Fibroblast of the aortic adventitia (primary cell): ENCODE results near the gene STAP1. TPM values are rescaled to one million over a fixed set of nuclear protein-coding genes. Genes with fewer than 3 reads are reported as not detected.
"Not testable (repeated sequence)": the region's sequence is repeated elsewhere in the genome, so short reads cannot be mapped to it uniquely, and the experiment has no call there.

Experiments used
- DNase-seq: peaks from one replicate; pipeline ENCODE4 v3.0.0-alpha.2; 2010; ENCODE audit warnings: low read depth
- H3K4me3 ChIP-seq: 2 replicates; pipeline ENCODE4 v1.5.1; 2011; ENCODE audit warnings: low read depth, mild to moderate bottlenecking, control low read depth, low read length, moderate library complexity
- total RNA-seq: library from RNA; depleted of rRNA; stranded (reverse); fragments of >200 nt; gene quantifications from 2 replicates; pipeline ENCODE4 v1.2.3, GENCODE V29; 2012; ENCODE audit warnings: low replicate concordance
- TF ChIP-seq, protein P1 (sequence below): IDR thresholded peaks from 2 replicates; pipeline ENCODE4 v1.5.1; 2011; ENCODE audit warnings: mild to moderate bottlenecking, low read length, control low read depth, inconsistent platforms; ENCODE audit not compliant: insufficient read depth

The STAP1 gene
- total RNA-seq, 1 donor: not detected

- no peak for DNase-seq
- TF ChIP-seq, protein P1, sequence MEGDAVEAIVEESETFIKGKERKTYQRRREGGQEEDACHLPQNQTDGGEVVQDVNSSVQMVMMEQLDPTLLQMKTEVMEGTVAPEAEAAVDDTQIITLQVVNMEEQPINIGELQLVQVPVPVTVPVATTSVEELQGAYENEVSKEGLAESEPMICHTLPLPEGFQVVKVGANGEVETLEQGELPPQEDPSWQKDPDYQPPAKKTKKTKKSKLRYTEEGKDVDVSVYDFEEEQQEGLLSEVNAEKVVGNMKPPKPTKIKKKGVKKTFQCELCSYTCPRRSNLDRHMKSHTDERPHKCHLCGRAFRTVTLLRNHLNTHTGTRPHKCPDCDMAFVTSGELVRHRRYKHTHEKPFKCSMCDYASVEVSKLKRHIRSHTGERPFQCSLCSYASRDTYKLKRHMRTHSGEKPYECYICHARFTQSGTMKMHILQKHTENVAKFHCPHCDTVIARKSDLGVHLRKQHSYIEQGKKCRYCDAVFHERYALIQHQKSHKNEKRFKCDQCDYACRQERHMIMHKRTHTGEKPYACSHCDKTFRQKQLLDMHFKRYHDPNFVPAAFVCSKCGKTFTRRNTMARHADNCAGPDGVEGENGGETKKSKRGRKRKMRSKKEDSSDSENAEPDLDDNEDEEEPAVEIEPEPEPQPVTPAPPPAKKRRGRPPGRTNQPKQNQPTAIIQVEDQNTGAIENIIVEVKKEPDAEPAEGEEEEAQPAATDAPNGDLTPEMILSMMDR: no peak
Measured at GRCh38 chr4:67531379-67531962, 27.1 kb upstream of the STAP1 start.

DNA sequence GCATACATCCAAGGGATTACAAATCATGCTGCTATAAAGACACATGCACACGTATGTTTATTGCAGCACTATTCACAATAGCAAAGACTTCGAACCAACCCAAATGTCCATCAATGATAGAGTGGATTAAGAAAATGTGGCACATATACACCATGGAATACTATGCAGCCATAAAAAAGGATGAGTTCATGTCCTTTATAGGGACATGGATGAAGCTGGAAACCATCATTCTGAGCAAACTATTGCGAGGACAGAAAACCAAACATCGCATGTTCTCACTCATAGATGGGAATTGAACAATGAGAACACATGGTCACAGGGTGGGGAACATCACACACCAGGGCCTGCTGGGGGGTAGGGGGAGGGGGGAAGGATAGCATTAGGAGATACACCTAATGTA lies 26.1 kb upstream of the STAP1 start:
- DNase-seq, H3K4me3 ChIP-seq: not testable (repeated sequence)

More at GRCh38 chr4:67531379-67531962, 27.1 kb upstream of the STAP1 start:
- no peak overlapping the region for H3K4me3 ChIP-seq

DNA sequence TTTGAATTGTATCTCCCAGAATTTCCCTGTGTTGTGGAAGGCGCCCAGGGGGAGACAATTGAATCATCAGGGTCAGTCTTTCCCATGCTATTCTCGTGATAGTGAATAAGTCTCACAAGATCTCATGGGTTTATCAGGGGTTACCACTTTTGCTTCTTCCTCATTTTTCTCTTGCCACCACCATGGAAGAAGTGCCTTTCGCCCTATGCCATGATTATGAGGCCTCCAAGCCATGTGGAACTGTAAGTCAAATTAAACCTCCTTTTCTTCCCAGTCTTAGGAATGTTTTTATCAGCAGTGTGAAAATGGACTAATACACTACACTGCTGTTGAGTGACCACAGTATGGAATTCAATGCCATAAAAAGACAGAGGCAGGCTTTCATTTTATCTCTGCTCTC lies 25.4 kb upstream of the STAP1 start:
- H3K4me3 ChIP-seq: no peak overlapping the region
- no peak for DNase-seq
- TF ChIP-seq, protein P1: no peak

DNA sequence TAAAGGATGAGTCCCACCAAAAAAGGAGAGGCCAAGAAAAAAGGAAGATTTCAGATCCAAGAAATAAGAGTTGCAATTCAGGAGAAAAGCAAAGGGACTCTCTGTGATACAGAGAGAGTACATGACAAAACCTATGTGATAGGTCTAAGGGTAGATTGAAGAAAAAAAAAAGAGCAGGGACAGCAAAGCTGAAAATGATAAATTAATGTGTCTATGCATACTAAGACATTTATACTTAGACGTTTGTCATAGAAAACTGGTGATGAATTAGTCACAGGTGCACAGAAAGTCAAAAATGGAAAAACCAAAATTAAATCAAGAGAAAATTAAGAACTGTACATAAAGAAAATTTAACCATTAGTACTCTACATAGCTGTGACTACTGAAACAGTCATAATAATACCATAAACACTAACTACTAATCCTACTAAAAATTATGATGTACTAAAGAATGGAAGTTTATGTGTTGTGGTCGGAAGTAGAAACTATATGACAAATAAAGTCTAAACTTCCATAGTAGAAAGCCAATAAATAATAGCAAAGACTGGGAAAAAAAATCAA lies 23.2 kb upstream of the STAP1 start:
- TF ChIP-seq, protein P1: no peak
- no peak for DNase-seq

GRCh38 chr4:67539830-67540229 lies 18.7 kb upstream of the STAP1 start:
- TF ChIP-seq, protein P1: no peak
- H3K4me3 ChIP-seq: no peak overlapping the region
- no peak for DNase-seq

More for the DNA sequence above, 23.2 kb upstream of the STAP1 start:
- H3K4me3 ChIP-seq: no peak overlapping the region

GRCh38 chr4:67542076-67542475 lies 16.5 kb upstream of the STAP1 start:
- DNase-seq: no peak
- H3K4me3 ChIP-seq: no peak overlapping the region
- TF ChIP-seq, protein P1: no peak

GRCh38 chr4:67545199-67546003 lies 13.1 kb upstream of the STAP1 start, which contains the start of gene CENPC:
CENPC (minus strand) TSS chr4:67545503; CDS start chr4:67545355, 148 bp downstream.
- TF ChIP-seq, protein P1: no peak
- H3K4me3 ChIP-seq: peak within 1 kb of the TSS; percentile 79
- peak; percentile 97 for DNase-seq
